ENCODE measurements around the gene MRPS15. TPM values are rescaled to one million over a fixed set of nuclear protein-coding genes. Genes with fewer than 3 reads are reported as not detected.
A peak's percentile ranks its signal among the peaks of the same experiment; 100 is the strongest.

The MRPS15 gene
- total and polyA plus RNA-seq, 2 of the 13 experiments (the other 11 are each of a cell fraction or from before 2014, with no cell fraction given) = 59.0 to 113 TPM

- TF ChIP-seq CCDC6 (CRISPR knock-in tag; IDR thresholded peaks at IDR 0.05) (peak; percentile 92), ZBTB7A (CRISPR knock-in tag; IDR thresholded peaks at IDR 0.05) (peak; percentile 89), EZH2 (conservative IDR thresholded peaks at IDR 0.05; ENCODE audit: low read depth, low read length) (no peak), GATAD1 (CRISPR knock-in tag; IDR thresholded peaks at IDR 0.05) (peak; percentile 80), ZNF276 (CRISPR knock-in tag; IDR thresholded peaks at IDR 0.05; ENCODE audit: low read depth) (peak; percentile 75; the same call in 1 of the 2 replicates), SKI (IDR thresholded peaks at IDR 0.05; ENCODE audit: partially characterized antibody) (peak; percentile 91), HDAC2 (CRISPR knock-in tag; IDR thresholded peaks at IDR 0.05) (peak; percentile 95), PRPF4 (IDR thresholded peaks at IDR 0.05; ENCODE audit: low read depth, low read length, poor library complexity, severe bottlenecking) (no peak), TRAFD1 (CRISPR knock-in tag; IDR thresholded peaks at IDR 0.05; ENCODE audit: borderline replicate concordance) (no peak), TCF7 (IDR thresholded peaks at IDR 0.05; ENCODE audit: low read depth) (peak; percentile 71), MXD1 (CRISPR knock-in tag; IDR thresholded peaks at IDR 0.05) (peak; percentile 66), RXRA (CRISPR knock-in tag; IDR thresholded peaks at IDR 0.05) (peak; percentile 99), TOE1 (CRISPR knock-in tag; IDR thresholded peaks at IDR 0.05) (0 out of 2 replicates have a peak, but pooled peaks have one; percentile 26), CEBPB (IDR thresholded peaks at IDR 0.05; ENCODE audit: borderline replicate concordance, low read depth, low read length) (peak; percentile 100), ZFP90 (CRISPR knock-in tag; IDR thresholded peaks at IDR 0.05; ENCODE audit: borderline replicate concordance) (peak; percentile 94), BCLAF1 (IDR thresholded peaks at IDR 0.05) (no peak), ZEB1 (IDR thresholded peaks at IDR 0.05; ENCODE audit: insufficient replicate concordance, low read depth) (peak; percentile 91), GLI4 (CRISPR knock-in tag; IDR thresholded peaks at IDR 0.05; ENCODE audit: borderline replicate concordance) (no peak), ZNF792 (CRISPR knock-in tag; IDR thresholded peaks at IDR 0.05) (peak; percentile 93), ARID3A (IDR thresholded peaks at IDR 0.05; ENCODE audit: low read depth, low read length) (0 out of 2 replicates have a peak, but pooled peaks have one; percentile 13)
Observed at GRCh38 chr1:36486439-36487335, 22.5 kb upstream of the MRPS15 start (continued).

Data from HepG2 (cell line).